ENCODE data around the gene CNTNAP5.

DNA sequence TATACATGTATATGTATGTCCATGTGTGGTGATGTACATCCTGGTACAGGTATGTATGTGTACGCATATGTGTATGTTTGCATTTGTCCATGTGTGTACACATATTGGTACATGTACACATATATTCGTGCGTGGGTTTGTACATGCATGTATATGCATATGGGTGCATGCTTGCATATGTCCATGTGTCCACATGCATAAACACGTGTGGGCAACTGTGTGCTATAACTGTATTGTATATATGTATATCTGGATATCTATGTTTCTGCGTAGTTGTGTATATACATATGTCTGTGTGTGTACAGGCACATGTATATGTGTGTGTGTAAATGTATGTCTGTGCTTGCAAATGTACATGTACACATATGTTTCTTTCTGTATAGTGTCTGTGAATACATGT lies 858.5 kb downstream of the CNTNAP5 start:
- TF ChIP-seq, protein P1, sequence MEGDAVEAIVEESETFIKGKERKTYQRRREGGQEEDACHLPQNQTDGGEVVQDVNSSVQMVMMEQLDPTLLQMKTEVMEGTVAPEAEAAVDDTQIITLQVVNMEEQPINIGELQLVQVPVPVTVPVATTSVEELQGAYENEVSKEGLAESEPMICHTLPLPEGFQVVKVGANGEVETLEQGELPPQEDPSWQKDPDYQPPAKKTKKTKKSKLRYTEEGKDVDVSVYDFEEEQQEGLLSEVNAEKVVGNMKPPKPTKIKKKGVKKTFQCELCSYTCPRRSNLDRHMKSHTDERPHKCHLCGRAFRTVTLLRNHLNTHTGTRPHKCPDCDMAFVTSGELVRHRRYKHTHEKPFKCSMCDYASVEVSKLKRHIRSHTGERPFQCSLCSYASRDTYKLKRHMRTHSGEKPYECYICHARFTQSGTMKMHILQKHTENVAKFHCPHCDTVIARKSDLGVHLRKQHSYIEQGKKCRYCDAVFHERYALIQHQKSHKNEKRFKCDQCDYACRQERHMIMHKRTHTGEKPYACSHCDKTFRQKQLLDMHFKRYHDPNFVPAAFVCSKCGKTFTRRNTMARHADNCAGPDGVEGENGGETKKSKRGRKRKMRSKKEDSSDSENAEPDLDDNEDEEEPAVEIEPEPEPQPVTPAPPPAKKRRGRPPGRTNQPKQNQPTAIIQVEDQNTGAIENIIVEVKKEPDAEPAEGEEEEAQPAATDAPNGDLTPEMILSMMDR (IDR thresholded peaks at IDR 0.05) = no peak
- TF ChIP-seq POLR2AphosphoS5 (IDR thresholded peaks at IDR 0.05) (no peak), POLR2A (IDR thresholded peaks at IDR 0.05) (no peak)
